ENCODE measurements around the gene PCBP3. TPM values are rescaled to one million over a fixed set of nuclear protein-coding genes. Genes with fewer than 3 reads are reported as not detected.

PCBP3 gene
- total RNA-seq, 2 experiments from 2014 or later: 1.9 to 2.2 TPM

GRCh38 chr21:45792682-45793383, 149.3 kb downstream of the PCBP3 start:
- Mint-ChIP-seq H3K4me3 (no peak overlapping the region), H3K27me3 (no peaks in the 10 kb centered on the region), H3K27ac (no peak overlapping the region), H3K36me3 (ENCODE audit: low read depth) (no peaks in the 10 kb centered on the region), H3K4me1 (ENCODE audit: low read depth) (no peaks in the 10 kb centered on the region), H3K9me3 (no peaks in the 10 kb centered on the region)
- no peak for TF ChIP-seq CTCF (IDR thresholded peaks at IDR 0.05)
- ChIA-PET CTCF (interaction anchor here (0.9 kb wide), 1 partner anchor 500 kb away, joined by 3 read pairs; no protein-coding TSS in a partner anchor), POLR2A (no interaction called here)
- DNase-seq (no peak), ATAC-seq (no peak)
- intact Hi-C loops (cut with micrococcal nuclease): no loop called here

GRCh38 chr21:45794027-45794426, 150.5 kb downstream of the PCBP3 start:
- ChIA-PET CTCF (no interaction called here), POLR2A (no interaction called here)
- Mint-ChIP-seq H3K9me3 (no peaks in the 10 kb centered on the region), H3K4me1 (ENCODE audit: low read depth) (no peaks in the 10 kb centered on the region), H3K27ac (no peak overlapping the region), H3K36me3 (ENCODE audit: low read depth) (no peaks in the 10 kb centered on the region), H3K4me3 (no peak overlapping the region), H3K27me3 (no peaks in the 10 kb centered on the region)
- no peak for ATAC-seq
- no peak for TF ChIP-seq CTCF (IDR thresholded peaks at IDR 0.05)
- no peak for DNase-seq
- intact Hi-C loops (cut with micrococcal nuclease): no loop called here

GRCh38 chr21:45796003-45796402, 152.5 kb downstream of the PCBP3 start:
- POLR2A ChIA-PET: no interaction called here
- no peaks in the 10 kb centered on the region for H3K9me3 Mint-ChIP-seq
- TF ChIP-seq CTCF (IDR thresholded peaks at IDR 0.05): no peak
- no peaks in the 10 kb centered on the region for H3K36me3 Mint-ChIP-seq (ENCODE audit: low read depth)
- DNase-seq: no peak
- H3K4me3 Mint-ChIP-seq: no peak overlapping the region
- CTCF ChIA-PET: interaction anchor here (0.6 kb wide), 1 partner anchor 44 kb away, joined by 3 read pairs; no protein-coding TSS in a partner anchor
- no peak for ATAC-seq
- intact Hi-C loops (cut with micrococcal nuclease): no loop called here
- H3K4me1 Mint-ChIP-seq (ENCODE audit: low read depth): no peaks in the 10 kb centered on the region
- no peak overlapping the region for H3K27ac Mint-ChIP-seq
- no peaks in the 10 kb centered on the region for H3K27me3 Mint-ChIP-seq

- CTCF ChIA-PET: no interaction called here
- Mint-ChIP-seq H3K27ac (no peak overlapping the region), H3K4me1 (ENCODE audit: low read depth) (no peaks in the 10 kb centered on the region), H3K9me3 (no peaks in the 10 kb centered on the region), H3K27me3 (no peaks in the 10 kb centered on the region), H3K36me3 (ENCODE audit: low read depth) (no peaks in the 10 kb centered on the region), H3K4me3 (no peak overlapping the region)
- no peak for TF ChIP-seq CTCF (IDR thresholded peaks at IDR 0.05)
- no peak for DNase-seq
- POLR2A ChIA-PET: no interaction called here
- no peak for ATAC-seq
- intact Hi-C loops (cut with micrococcal nuclease): no loop called here
These were observed 153.8 kb downstream of the PCBP3 start for GRCh38 chr21:45797338-45797737.

- no peaks in the 10 kb centered on the region for H3K27me3 Mint-ChIP-seq
- TF ChIP-seq CTCF (IDR thresholded peaks at IDR 0.05): no peak
- CTCF ChIA-PET: no interaction called here
- POLR2A ChIA-PET: no interaction called here
- intact Hi-C loops (cut with micrococcal nuclease): no loop called here
- no peaks in the 10 kb centered on the region for H3K4me1 Mint-ChIP-seq (ENCODE audit: low read depth)
- DNase-seq (no peak), ATAC-seq (no peak)
- H3K27ac Mint-ChIP-seq: no peak overlapping the region
- H3K4me3 Mint-ChIP-seq: no peak overlapping the region
- no peaks in the 10 kb centered on the region for H3K9me3 Mint-ChIP-seq
- H3K36me3 Mint-ChIP-seq (ENCODE audit: low read depth): no peaks in the 10 kb centered on the region
These were observed 156.3 kb downstream of the PCBP3 start for GRCh38 chr21:45799765-45800338.
